Adrenal gland (tissue), 12 donors: ENCODE results near the gene BSG. TPM values are rescaled to one million over a fixed set of nuclear protein-coding genes. Genes with fewer than 3 reads are reported as not detected.

Source experiments
- DNase-seq, 7 donors: peaks; one replicate each; pipeline ENCODE4 v3.0.0-alpha.2; 2019 to 2020
- H3K27ac ChIP-seq, 5 donors: fragments of 200-600 bp; sonication (generic) in 4 of 5; 1 replicate in 3 of 5; 2 replicates in 2 of 5; pipeline versions ENCODE4 v1.5.1 to v1.8.0; 2016 to 2020; ENCODE audit warnings: mild to moderate bottlenecking in 1 of 5
- H3K27me3 ChIP-seq: fragments of 200-600 bp; 2 replicates; pipeline ENCODE4 v1.8.0; 2021
- H3K36me3 ChIP-seq, 2 donors: fragments of 200-600 bp; replicated peaks in 1 of 2; 1 replicate in 1 of 2; 2 replicates in 1 of 2; pipeline versions ENCODE4 v1.5.1 to v1.8.0; 2018 to 2022
- H3K4me1 ChIP-seq, 2 donors: fragments of 200-600 bp; replicated peaks in 1 of 2; 1 replicate in 1 of 2; 2 replicates in 1 of 2; pipeline versions ENCODE4 v1.5.1 to v1.8.0; 2018 to 2021
- H3K4me3 ChIP-seq, 4 donors: fragments of 200-600 bp; sonication (generic) in 3 of 4; one replicate each; pipeline ENCODE4 v1.5.1; 2016 to 2018
- H3K9me3 ChIP-seq, 3 donors: fragments of 200-600 bp; sonication (generic) in 1 of 3; replicated peaks in 1 of 3; 1 replicate in 2 of 3; 2 replicates in 1 of 3; pipeline versions ENCODE4 v1.5.1 to v1.8.0; 2016 to 2021
- CTCF ChIP-seq, 6 experiments: fragments of 450-650 bp in 4 of 6; fragments of 200-600 bp in 2 of 6; sonication (generic) in 1 of 6; IDR thresholded peaks; 1 replicate in 5 of 6; 2 replicates in 1 of 6; pipeline versions ENCODE4 v1.5.1 to v1.8.0; 2016 to 2021; ENCODE audit warnings: antibody characterized with exemption in 6 of 6, mild to moderate bottlenecking in 2 of 6, moderate library complexity in 1 of 6
- POLR2A ChIP-seq, 2 donors: fragments of 450-650 bp; IDR thresholded peaks; one replicate each; pipeline ENCODE4 v1.6.1; 2017; ENCODE audit warnings: antibody characterized with exemption in 2 of 2, mild to moderate bottlenecking in 2 of 2, moderate library complexity in 1 of 2
- WGBS, 4 donors: extraction: QIAGEN DNeasy Blood & Tissue Kit in 2 of 4; methylation state at CpG; one replicate each; pipeline versions ENCODE4 v1.1.5 to v1.1.7; 2013 to 2017; 5-methylcytosine and 5-hydroxymethylcytosine counted together
- intact Hi-C, 2 donors: fragments of 100-400 bp; cut with DNase I; formaldehyde crosslinking; loops; one replicate each; pipeline versions ENCODE4 v1.14.1 to v1.15.0; 2022 to 2023
- polyA plus RNA-seq, 3 donors: library from polyadenylated mRNA; stranded (reverse); fragments of 200-250 nt in 2 of 3; fragments of 350-450 nt in 1 of 3; fragmentation: Illumina TruSeq in 1 of 3; extraction: RNeasy Lipid Tissue Mini Kit (QIAGEN cat#74804) in 1 of 3; gene quantifications; one replicate each; pipeline ENCODE4 v1.2.3, GENCODE V29; 2013 to 2014
- total RNA-seq, 9 donors: library from RNA; depleted of rRNA in 4 of 9; stranded (reverse); fragments of >200 nt in 4 of 9; fragments of 120-200 nt in 1 of 9; fragmentation: NEBNext Ultra II Directional in 1 of 9; extraction: Animal tissue kit (Norgen Biotek cat#: 25700) in 1 of 9; gene quantifications; one replicate each; pipeline versions ENCODE4 v1.1.0 to v1.2.4, GENCODE V29; 2013 to 2023
- donor health status: healthy with polysubstance abuse.
- donor health status: Bipolar disorder and iron deficiency.
- donor health status: DM: yes; HTN: yes; CAD: no.
- donor health status: DM: no; HTN: no; CAD: no.
- donor health status: DM: no; HTN: no; CAD: no.
- donor health status: DM: yes; HTN: yes; CAD: no.

BSG gene
- total and polyA plus RNA-seq, 12 donors, result 328 to 2,214 (median 832) TPM

DNA sequence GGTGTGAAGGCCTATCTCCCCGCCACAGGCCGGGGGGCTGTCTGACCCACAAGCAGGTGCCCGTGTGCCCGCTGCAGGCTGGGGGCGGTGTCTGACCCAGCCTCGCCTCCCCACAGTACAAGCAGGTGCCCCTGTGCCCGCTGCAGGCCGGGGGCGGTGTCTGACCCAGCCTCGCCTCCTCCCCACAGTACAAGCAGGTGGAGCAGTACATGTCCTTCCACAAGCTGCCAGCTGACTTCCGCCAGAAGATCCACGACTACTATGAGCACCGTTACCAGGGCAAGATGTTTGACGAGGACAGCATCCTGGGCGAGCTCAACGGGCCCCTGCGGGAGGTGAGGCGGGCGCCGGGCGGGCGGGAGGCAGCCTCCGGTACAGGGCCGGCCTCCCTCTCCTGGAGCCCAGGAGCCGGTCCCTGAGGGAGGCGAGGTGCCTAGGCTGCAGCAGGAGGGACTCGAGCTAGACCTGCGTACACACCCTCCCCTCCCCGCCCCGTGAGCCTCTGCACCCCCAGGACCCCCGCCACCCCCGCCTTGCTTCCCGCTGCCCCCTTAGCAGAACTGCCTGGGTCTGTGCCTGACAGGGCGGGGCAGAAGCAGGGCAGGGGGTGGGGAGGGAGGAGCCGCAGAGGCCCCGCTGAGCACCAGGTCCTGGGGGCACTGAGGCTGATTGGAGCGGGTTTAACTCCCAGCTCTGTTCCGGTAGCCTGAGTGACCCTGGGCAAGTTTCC lies 37.8 kb downstream of the BSG start:
- WGBS, 4 donors, result 21 to 35% (median 22%) methylated on average over 15 to 38 of the region's 38 CpGs; no CpG with 5 or more reads in 1 of the 4 donors
- peak overlapping the region in 1 of 4 donors; percentile 50 for H3K4me3 ChIP-seq

DNA sequence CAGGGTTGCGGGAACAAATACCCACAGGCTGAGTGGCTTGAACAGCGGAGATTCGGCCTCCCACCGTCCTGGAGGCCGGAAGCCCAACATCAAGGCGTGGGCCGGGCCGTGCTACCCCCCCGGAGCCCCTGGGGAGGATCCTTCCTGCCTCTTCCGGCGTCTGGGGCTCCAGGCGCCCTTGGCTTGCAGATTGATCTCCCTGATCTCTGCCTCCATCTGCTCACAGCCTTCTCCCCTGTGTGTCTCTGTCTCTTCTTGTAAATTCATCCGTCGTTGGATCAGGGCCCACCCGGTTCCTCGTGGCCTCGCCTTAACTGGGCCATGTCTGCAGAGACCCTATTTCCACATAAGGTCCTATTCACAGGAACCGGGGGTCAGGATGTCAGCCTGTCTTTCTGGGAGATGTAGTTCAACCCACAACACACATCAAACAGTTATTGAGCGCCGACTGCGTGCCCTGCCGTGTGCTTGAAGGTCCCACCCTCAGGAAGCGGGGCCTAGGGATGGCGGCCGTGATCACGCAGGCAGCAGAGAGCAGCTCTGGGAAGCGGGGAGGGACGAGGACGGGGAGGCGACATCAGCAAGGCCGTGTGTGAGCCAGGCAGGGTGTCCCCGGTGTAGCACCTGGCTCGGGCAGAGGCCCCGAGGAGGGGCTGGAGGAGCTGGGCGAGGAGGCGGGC lies 38.5 kb downstream of the BSG start:
- no peaks in the 10 kb centered on the region for H3K9me3 ChIP-seq
- H3K4me1 ChIP-seq, result peaks cover 14 to 15% of the 10 kb centered on the region in 2 donors
- H3K27me3 ChIP-seq, result no peaks in the 10 kb centered on the region
- peak; percentile 57 to 88 (median 83) for DNase-seq
- no peaks in the 10 kb centered on the region for H3K36me3 ChIP-seq
- TF ChIP-seq CTCF (IDR thresholded peaks at IDR 0.05) (no peak), POLR2A (IDR thresholded peaks at IDR 0.05) (no peak)
- WGBS, 4 donors, result 8 to 18% (median 16%) methylated on average over 17 to 36 of the region's 36 CpGs
- intact Hi-C loops, result no loop called here
- H3K4me3 ChIP-seq, result peak overlapping the region in 1 of 4 donors; percentile 50
- peak overlapping the region; percentile 16 to 92 (median 64) for H3K27ac ChIP-seq

More for the DNA sequence above, 37.8 kb downstream of the BSG start:
- Histone ChIP-seq H3K27ac (peak overlapping the region; percentile 16 to 92 (median 64)), H3K4me1 (peaks cover 14 to 15% of the 10 kb centered on the region in 2 donors), H3K36me3 (no peaks in the 10 kb centered on the region), H3K27me3 (no peaks in the 10 kb centered on the region), H3K9me3 (no peaks in the 10 kb centered on the region)
- no peak for TF ChIP-seq POLR2A (IDR thresholded peaks at IDR 0.05)
- no peak for TF ChIP-seq CTCF (IDR thresholded peaks at IDR 0.05)
- peak in 3 of 7 donors; percentile 53 to 71 (median 58) for DNase-seq
- intact Hi-C loops, result no loop called here

- Histone ChIP-seq H3K27me3 (no peaks in the 10 kb centered on the region), H3K36me3 (no peaks in the 10 kb centered on the region), H3K4me3 (no peak overlapping the region), H3K9me3 (no peaks in the 10 kb centered on the region), H3K27ac (peak overlapping the region in 4 of 5 donors; percentile 16 to 92 (median 72)), H3K4me1 (peaks cover 14 to 15% of the 10 kb centered on the region in 2 donors)
- TF ChIP-seq POLR2A (IDR thresholded peaks at IDR 0.05), result no peak
- no peak for TF ChIP-seq CTCF (IDR thresholded peaks at IDR 0.05)
- intact Hi-C loops, result no loop called here
- no peak for DNase-seq
- 36 to 52% (median 41%) methylated on average over 10 to 13 of the region's 13 CpGs for WGBS, 4 donors
Measured at GRCh38 chr19:611481-611868, 39.1 kb downstream of the BSG start.

DNA sequence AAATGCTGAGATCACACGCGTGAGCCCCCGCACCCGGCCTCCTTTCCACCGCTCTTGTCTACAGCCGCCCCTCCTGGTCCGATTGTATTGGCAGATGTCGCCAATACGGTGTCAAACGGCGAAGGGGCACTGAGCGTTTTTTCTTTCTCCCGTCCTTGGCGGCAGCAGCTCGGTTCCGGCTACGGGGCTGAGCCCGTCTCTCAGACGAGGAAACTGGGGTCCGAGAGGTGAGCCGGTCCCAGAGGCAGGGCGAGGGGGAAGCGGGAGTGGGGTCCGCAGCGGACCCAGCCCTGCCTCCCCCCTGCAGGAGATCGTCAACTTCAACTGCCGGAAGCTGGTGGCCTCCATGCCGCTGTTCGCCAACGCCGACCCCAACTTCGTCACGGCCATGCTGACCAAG lies 40.5 kb downstream of the BSG start:
- 91 to 96% (median 92%) methylated on average over 25 to 33 of the region's 33 CpGs for WGBS, 4 donors
- intact Hi-C loops, result no loop called here
- Histone ChIP-seq H3K27me3 (no peaks in the 10 kb centered on the region), H3K36me3 (peaks cover 0 to 6% of the 10 kb centered on the region in 2 donors), H3K4me3 (no peak overlapping the region), H3K9me3 (no peaks in the 10 kb centered on the region), H3K4me1 (peaks cover 14 to 15% of the 10 kb centered on the region in 2 donors), H3K27ac (no peak overlapping the region)
- DNase-seq, result no peak
- TF ChIP-seq CTCF (IDR thresholded peaks at IDR 0.05) (no peak), POLR2A (IDR thresholded peaks at IDR 0.05) (no peak)
